Stimulated activated memory B cell treated with anti-CD40 and anti-IgM and Interleukin-4, amounts not matched to agents 10 μg/mL and 1 μg/mL and 100 μg/mL, for 72 hours (primary cell): Measurements from ENCODE around the gene FLAD1.
A peak's percentile ranks its signal among the peaks of the same experiment; 100 is the strongest.

Source experiments
- ATAC-seq: fragments of 150-1000 bp; cut with Tn5 transposase; 2 replicates; pipeline ENCODE4 v1.10.0; 2021
- H3K27ac Mint-ChIP-seq: one replicate; pipeline ENCODE4 v1.8.0; 2022; ENCODE audit warnings: mild to moderate bottlenecking, mixed read lengths
- H3K27me3 Mint-ChIP-seq: one replicate; pipeline ENCODE4 v1.8.0; 2022; ENCODE audit warnings: mixed read lengths
- H3K36me3 Mint-ChIP-seq: one replicate; pipeline ENCODE4 v1.8.0; 2022; ENCODE audit warnings: mixed read lengths
- H3K4me1 Mint-ChIP-seq: one replicate; pipeline ENCODE4 v1.8.0; 2022; ENCODE audit warnings: mixed read lengths
- H3K4me3 Mint-ChIP-seq: one replicate; pipeline ENCODE4 v1.8.0; 2022; ENCODE audit warnings: mild to moderate bottlenecking, moderate library complexity, mixed read lengths
- H3K9me3 Mint-ChIP-seq: one replicate; pipeline ENCODE4 v1.8.0; 2022; ENCODE audit warnings: mixed read lengths

FLAD1 gene

DNA sequence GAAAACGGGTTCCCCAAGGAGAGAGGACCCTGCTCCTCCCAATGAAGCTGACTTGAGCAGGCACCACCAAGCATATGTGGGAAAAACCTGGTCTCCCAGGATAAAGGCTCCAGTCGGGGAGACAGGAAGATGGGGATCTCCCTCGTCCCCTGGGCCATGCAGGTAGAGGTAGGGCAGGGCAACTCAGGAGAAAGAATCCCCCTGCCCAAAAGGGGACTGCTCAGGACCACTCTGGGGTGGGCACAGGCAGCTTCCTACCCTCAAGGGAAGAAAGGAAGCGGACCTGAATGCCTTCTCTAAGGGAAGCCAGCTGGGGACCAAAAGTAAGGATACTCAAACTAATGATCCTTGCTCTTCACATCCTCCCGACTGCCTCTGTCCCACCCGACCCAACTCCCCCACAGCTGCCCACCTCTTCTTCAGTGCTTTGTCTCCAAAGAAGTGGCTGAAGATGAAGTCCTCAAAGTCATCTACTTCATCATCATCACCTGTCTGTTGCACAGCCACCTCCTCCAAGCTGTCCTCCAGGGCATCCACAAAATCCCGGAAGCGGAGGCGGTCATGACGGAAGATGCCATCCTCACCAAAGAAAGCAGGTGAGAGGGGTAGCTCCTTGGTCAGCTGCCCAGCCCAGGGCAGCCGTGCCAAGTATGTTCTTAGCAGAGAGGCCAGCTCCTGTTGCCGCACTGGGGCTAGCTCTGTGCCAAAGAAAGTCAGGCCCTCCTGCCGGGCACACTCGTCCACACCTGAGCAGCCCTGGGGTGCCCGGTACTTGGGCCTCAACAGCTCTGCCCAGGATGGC is 37.8 kb upstream of the FLAD1 start:
- no peak for ATAC-seq
- Mint-ChIP-seq H3K4me3 (no peak overlapping the region), H3K36me3 (peaks cover 22% of the 10 kb centered on the region), H3K27me3 (no peaks in the 10 kb centered on the region), H3K4me1 (peaks cover 57% of the 10 kb centered on the region), H3K27ac (peak overlapping the region; percentile 77), H3K9me3 (no peaks in the 10 kb centered on the region)

DNA sequence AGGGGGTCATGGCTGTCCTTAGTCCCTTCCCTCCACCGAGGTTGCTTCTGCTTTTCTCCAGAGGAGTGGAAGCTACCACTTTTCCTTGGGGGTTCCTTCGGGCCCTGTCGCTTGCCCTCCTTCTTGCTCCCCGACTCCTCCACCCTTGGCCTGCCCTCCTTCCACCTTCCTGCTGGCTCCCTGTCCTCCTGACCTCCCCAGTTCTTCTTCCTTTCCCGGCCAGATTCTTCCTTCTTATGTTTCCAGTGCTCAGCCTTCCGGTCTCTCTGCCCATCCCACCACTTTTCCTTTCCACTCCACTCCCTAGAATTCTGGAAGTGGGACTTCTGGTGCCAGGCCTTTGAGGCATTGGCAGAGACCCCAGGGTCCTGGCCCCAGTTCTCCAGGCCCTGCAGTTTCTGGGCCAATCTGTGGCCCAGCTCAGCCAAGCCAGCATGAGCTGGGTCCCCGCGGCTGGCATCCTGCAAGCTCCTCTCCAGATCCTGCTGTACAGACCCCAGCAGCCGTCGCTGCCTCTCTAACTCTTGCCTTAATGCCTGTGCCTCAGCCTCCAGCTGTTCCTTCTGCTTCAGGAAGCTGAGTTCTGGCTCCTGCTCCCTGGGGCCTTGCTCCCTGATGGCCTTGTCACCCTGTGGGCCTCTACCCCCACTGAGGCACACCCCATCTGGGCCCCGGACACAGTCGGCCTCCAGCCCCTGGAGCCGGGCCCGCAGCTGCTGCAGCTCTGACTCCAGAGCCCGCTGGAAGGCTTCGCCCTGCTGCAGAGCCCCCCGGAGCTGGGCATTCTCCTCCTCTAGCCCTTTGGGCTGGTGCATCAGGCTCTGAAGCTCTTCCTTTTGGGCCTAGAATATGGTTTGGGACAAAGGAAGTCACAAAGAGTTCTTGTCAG is 36.9 kb upstream of the FLAD1 start:
- ATAC-seq = no peak
- H3K27ac Mint-ChIP-seq = peak overlapping the region; percentile 64
- H3K36me3 Mint-ChIP-seq = peaks cover 28% of the 10 kb centered on the region
- H3K27me3 Mint-ChIP-seq = no peaks in the 10 kb centered on the region
- H3K4me1 Mint-ChIP-seq = peaks cover 57% of the 10 kb centered on the region
- no peak overlapping the region for H3K4me3 Mint-ChIP-seq
- no peaks in the 10 kb centered on the region for H3K9me3 Mint-ChIP-seq

DNA sequence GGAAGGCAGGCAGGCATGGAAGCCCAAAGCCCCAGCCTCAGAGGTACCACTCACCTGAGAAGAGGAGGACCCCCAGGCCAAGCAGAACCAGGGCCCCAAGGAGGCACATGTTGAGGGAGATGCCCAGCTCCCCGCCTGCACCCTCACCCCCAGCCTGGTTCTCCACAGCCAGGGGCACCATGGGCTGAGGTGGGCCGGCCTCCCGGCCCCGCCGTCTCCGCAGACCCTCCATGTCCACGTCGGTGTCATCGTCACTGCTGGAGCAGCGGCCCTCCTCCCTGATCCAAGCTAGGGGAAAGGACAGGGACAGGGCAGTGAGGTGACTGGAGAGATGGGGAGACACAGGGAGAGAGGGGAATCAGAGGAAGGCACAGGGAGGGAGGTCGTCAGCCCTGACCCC is 35.1 kb upstream of the FLAD1 start:
- ATAC-seq = no peak
- Mint-ChIP-seq H3K27ac (no peak overlapping the region), H3K36me3 (peaks cover 28% of the 10 kb centered on the region), H3K4me1 (peaks cover 57% of the 10 kb centered on the region), H3K27me3 (no peaks in the 10 kb centered on the region), H3K9me3 (no peaks in the 10 kb centered on the region), H3K4me3 (no peak overlapping the region)

DNA sequence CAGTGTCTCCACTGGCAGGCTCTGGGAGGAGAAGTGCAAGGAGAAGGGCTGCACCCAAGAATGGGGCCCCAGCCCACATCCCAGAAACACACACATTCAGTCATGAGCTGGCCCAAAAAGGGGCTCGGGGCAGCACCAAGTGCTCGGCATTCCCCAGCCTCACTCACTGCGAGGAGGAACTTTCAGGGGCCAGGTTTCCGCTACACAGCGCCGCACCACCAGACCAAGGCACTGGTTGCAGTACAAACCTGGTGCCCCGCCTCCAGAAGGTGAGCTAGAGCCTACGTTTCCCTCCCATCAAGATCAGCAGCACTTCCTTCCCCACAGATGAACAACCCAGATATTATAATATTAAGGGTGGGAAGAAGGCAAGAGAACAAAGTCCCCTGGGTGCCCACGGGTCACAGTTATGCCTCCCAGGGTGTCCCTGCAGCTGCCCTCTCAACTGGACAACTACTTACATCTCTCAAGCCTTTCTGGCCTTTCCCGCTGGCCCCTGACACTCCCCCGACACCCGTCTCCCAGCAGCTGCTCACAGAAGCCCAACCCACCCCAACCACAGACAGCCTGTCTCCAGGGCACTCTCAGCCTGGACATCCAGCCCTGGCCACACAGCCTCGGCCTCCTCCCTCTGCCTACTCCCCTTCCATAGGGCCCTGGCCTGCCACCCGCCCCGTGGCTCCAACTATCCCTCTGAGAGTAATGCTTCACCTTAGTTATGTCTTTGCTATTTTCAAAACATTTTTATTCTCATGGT is 31.1 kb upstream of the FLAD1 start:
- peak overlapping the region; percentile 60 for H3K4me3 Mint-ChIP-seq
- H3K27me3 Mint-ChIP-seq = no peaks in the 10 kb centered on the region
- no peaks in the 10 kb centered on the region for H3K9me3 Mint-ChIP-seq
- H3K27ac Mint-ChIP-seq = peak overlapping the region; percentile 91
- peaks cover 17% of the 10 kb centered on the region for H3K36me3 Mint-ChIP-seq
- peak; percentile 44 for ATAC-seq
- H3K4me1 Mint-ChIP-seq = peaks cover 66% of the 10 kb centered on the region

DNA sequence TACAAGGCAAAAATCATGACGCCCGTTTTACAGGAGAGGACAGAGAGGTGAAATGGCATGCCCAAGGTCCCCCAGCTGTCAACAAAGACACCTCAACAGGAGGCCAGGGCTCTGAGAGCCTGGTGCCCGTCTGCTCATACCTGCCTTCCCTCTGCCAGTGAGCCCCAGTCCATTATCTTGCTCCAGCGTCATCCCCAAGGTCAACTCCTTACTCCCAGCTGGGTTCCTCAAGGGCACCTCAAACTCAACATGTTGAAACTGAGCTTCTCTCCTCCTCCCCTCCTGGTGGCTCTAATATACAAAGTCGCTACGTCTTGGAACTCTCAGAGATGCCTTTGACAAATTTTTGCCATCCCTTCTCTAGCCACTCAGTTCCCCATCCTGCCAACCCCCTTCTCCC is 30.5 kb upstream of the FLAD1 start:
- Mint-ChIP-seq H3K4me1 (peaks cover 66% of the 10 kb centered on the region), H3K4me3 (peak overlapping the region; percentile 60), H3K9me3 (no peaks in the 10 kb centered on the region), H3K27ac (peak overlapping the region; percentile 91), H3K36me3 (peaks cover 14% of the 10 kb centered on the region), H3K27me3 (no peaks in the 10 kb centered on the region)
- no peak for ATAC-seq

DNA sequence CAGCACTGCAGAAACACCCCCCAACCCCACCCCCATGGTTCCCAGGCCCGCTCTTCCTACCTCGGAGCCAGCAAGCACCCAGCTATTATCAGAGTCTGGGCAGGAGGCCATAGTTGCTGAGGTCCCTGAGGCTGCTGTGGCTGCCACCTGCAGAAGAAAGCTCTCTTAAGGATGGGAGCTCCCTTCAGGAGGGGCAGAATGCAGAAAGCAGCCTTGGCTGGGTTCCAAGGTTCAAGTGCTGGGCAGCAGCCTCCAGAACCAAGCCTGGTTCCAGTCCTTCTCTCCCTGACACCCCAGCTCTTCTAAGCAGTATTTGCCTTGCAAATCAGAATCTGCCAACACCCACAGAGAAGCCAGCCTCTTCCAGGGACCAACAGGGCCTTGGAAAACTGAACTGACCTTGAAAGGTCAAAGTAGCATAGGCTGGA is 29.5 kb upstream of the FLAD1 start:
- Mint-ChIP-seq H3K36me3 (peaks cover 9% of the 10 kb centered on the region), H3K27ac (peak overlapping the region; percentile 91), H3K27me3 (no peaks in the 10 kb centered on the region), H3K9me3 (no peaks in the 10 kb centered on the region), H3K4me1 (peaks cover 66% of the 10 kb centered on the region), H3K4me3 (peak overlapping the region; percentile 13)
- no peak for ATAC-seq

DNA sequence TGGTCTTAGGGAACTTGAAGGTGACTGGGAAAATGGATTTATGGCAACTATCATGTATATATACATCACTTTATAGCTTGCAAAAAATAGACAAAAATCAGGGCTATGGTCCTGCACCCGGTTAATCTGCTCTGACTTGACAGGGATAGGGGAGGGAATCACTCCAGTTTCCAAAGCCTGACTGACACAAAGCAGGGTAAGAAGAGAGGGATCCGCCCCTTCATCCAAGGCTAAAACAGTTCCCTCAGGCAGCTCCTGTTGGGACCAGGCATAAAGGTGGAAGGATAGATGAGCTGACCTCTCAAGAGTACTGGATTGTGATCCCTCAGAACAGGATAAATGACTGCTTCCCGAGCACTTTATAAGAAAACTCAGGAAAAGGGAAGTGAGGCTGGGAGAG is 28.6 kb upstream of the FLAD1 start:
- H3K27me3 Mint-ChIP-seq = no peaks in the 10 kb centered on the region
- peaks cover 72% of the 10 kb centered on the region for H3K4me1 Mint-ChIP-seq
- no peak for ATAC-seq
- peak overlapping the region; percentile 91 for H3K27ac Mint-ChIP-seq
- H3K36me3 Mint-ChIP-seq = peaks cover 15% of the 10 kb centered on the region
- H3K9me3 Mint-ChIP-seq = no peaks in the 10 kb centered on the region
- peak overlapping the region; percentile 92 for H3K4me3 Mint-ChIP-seq

DNA sequence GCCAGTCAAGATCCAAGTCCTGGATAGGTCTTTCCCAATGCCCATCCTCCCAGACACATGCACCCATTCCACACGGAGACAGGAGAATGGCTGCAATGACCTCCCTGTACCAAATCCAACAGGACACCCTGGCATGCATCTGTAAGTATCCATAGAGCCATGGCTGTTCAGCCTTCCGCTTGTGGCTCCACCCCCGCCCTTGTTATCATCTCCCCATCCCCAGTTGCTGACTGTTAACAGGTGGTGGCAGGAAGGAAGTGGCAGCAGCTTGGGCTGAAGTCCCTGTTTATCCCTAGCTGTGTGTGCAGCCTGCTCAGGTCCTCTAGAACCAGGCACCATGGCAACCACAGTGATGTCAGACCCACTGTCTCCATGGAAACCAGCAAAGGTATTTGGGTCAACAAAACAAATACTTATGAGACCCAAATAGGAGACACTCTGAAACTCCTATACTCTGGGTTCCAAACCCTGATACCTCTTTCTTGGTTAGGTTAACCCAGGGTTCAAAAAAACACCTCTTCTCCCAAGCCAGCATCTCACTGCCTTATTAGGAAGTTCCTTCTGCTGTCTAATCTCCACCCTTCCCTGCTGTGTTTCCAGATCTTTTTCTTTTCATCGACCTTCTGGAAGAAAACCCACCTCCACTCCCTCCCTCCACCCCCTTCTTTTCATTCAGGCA is 28.0 kb upstream of the FLAD1 start:
- peak overlapping the region; percentile 91 for H3K27ac Mint-ChIP-seq
- peaks cover 79% of the 10 kb centered on the region for H3K4me1 Mint-ChIP-seq
- H3K36me3 Mint-ChIP-seq = peaks cover 16% of the 10 kb centered on the region

DNA sequence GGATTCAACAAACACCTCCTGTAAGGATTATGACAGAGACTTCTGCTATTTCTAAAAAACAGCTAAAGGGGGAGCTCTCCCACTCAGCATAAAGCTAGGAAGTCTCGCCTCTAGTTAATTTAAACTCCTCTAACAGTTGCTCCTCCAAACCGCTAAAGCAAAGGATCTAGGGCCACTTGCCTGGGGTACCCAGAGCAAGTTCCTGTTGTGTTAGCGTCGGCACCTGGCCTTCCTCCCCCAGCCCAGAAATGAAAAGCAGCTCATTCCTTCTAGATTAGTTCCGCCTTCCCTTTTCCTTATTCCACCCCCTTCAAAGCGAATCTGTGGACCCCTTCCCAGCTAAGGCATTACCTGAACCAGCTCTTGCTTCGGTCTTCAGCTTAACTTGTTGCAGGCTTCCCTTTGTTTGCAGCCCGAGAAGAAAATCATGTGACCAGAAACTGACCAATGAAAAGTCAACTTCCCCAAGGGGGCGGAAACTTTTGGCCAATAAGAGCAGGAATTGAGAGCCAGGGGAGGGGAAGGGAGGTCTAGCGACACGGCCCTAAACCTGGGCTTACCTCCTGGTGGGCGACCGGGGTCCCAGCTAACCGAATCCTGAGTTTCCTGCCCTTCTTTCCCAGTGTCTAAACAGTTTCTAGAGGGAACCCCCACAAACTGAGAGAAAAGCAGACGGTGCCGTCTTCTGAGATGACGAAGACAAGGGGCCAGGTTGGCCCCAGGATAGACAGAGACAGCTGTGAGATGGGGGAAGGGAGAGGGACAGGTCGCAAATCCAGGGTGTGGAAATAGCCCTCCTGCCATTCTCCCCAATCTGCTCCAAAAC is 27.2 kb upstream of the FLAD1 start, which contains the start of gene PBXIP1:
PBXIP1 (minus strand) TSS at position 382 of the 826 bp plus-strand sequence. CDS start 2,378 bp downstream, outside the sequence.
- Mint-ChIP-seq H3K4me1 (peaks cover 79% of the 10 kb centered on the region), H3K4me3 (peak within 1 kb of the TSS; percentile 92), H3K27me3 (no peaks in the 10 kb centered on the region), H3K9me3 (no peaks in the 10 kb centered on the region), H3K36me3 (peaks cover 10% of the 10 kb centered on the region), H3K27ac (peak within 1 kb of the TSS; percentile 91)
- ATAC-seq = peak; percentile 86

More for the DNA sequence above, 28.0 kb upstream of the FLAD1 start:
- no peaks in the 10 kb centered on the region for H3K9me3 Mint-ChIP-seq
- H3K4me3 Mint-ChIP-seq = peak overlapping the region; percentile 92
- ATAC-seq = peak; percentile 90
- H3K27me3 Mint-ChIP-seq = no peaks in the 10 kb centered on the region

DNA sequence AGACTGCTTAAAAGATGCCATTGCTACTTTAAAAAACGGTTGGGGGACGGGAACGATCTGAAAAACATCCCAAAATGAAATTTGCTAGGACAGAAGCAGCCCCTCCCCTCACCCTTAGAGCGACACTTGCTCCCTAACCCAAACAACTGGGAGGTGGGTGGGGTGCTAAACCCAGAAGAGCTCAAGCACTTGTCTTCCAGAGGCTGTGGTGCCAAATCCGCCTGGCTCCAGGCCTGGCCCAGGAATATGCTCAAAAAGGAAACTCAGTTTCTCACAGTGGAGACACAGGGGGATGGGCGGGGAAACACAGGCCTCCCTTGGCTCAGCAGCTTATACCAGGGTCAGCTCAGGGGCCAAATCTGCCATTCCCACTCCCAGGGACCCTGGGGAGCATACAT is 26.6 kb upstream of the FLAD1 start:
- Mint-ChIP-seq H3K4me1 (peaks cover 75% of the 10 kb centered on the region), H3K27ac (peak overlapping the region; percentile 91), H3K9me3 (no peaks in the 10 kb centered on the region), H3K36me3 (peaks cover 10% of the 10 kb centered on the region), H3K4me3 (peak overlapping the region; percentile 92), H3K27me3 (no peaks in the 10 kb centered on the region)
- no peak for ATAC-seq

DNA sequence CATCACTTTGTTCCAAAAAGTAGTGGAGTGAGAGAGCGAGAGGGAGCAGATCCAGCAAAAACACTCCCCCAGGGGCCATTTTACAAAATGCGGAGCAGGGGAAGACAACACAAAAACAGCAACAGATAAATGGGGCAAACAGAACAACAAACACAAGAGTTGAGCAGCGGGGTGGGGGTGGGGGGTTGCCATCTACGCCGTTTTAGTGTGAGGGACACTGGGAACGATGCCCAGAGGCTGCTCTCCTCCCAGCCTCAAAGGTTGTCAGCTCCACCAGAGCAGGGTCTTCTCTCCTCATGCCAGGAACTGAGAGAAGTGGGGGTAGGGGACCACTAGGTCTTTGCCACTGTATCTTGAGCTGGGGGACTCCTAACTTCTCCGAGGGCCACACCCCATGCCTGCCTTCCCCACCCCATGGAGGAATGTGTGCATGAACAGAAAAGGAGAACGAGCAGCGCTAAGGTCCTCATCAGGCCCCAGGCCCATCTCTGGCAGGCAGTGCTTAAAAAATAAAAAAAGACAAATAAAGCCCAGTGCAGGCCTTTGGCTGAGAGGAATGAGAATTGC is 26.0 kb upstream of the FLAD1 start:
- Mint-ChIP-seq H3K4me3 (no peak overlapping the region), H3K4me1 (peaks cover 70% of the 10 kb centered on the region), H3K27ac (peak overlapping the region; percentile 91), H3K36me3 (peaks cover 10% of the 10 kb centered on the region), H3K9me3 (no peaks in the 10 kb centered on the region), H3K27me3 (no peaks in the 10 kb centered on the region)
- no peak for ATAC-seq

DNA sequence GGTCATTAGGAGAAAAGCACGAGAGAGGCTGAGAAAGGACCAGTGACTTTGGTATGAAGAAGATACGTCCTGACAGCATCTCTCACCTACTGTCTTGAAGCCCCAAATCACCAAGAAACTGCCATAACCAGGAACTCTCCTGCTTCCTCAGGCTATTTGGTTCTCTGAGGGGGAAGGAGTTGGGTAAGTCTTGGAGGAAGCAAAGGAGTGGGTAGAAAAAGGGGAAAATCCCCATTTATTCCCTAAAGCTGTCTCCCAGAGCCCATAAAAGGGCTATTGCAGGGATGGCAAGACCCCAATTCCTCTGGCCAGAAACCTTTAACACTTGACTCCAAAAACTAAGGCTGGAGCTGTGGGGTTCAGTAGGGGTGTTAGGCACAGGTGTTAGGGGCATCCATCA is 25.1 kb upstream of the FLAD1 start:
- no peaks in the 10 kb centered on the region for H3K27me3 Mint-ChIP-seq
- peaks cover 11% of the 10 kb centered on the region for H3K36me3 Mint-ChIP-seq
- no peaks in the 10 kb centered on the region for H3K9me3 Mint-ChIP-seq
- H3K4me3 Mint-ChIP-seq = no peak overlapping the region
- H3K27ac Mint-ChIP-seq = no peak overlapping the region
- peaks cover 70% of the 10 kb centered on the region for H3K4me1 Mint-ChIP-seq
- ATAC-seq = no peak

DNA sequence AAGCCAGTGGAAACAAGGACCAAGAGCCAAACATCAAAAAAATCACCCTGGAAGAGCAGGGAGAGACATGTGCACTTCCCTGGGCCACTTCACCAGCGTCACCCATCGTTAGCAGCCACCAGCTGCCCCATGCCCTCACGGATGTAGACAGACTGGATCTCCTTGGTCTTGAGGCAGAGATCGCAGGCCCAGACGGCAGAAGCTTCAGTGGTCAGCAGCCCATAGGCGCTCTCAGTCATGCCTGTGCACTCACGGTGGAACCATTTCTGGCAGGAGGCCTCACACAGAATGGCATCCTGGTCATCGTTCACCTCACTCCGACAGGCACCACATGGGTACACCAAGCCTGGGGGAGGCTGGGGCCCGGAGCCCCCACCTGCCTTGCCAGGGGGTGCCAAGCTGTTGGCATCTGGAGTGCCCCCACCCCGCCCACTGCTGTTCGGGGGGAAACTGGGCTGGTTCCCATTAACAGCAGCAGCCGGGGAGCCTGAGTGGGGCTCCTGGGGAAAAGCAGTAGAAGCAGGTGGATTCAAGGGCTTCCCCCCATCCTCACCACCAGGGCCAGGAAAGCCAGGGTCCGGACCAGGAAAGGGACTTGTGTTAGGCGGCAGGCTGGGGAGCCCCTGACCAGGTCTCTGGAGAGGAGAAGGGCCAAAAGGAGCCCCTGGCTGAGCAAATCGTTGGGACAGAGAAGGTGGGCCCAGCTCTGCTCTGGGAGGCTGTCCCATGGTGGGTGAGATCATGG is 24.3 kb upstream of the FLAD1 start:
- peak overlapping the region; percentile 17 for H3K27ac Mint-ChIP-seq
- no peak overlapping the region for H3K4me3 Mint-ChIP-seq
- ATAC-seq = no peak
- peaks cover 70% of the 10 kb centered on the region for H3K4me1 Mint-ChIP-seq
- no peaks in the 10 kb centered on the region for H3K9me3 Mint-ChIP-seq
- H3K27me3 Mint-ChIP-seq = no peaks in the 10 kb centered on the region
- peaks cover 19% of the 10 kb centered on the region for H3K36me3 Mint-ChIP-seq
